Stimulated activated CD8-positive, alpha-beta memory T cell treated with anti-CD3 and anti-CD28 coated beads, Interleukin-15, amount 100 ng/mL, for 4 hours (primary cell): ENCODE results near the gene ZNF598.
"Not testable (repeated sequence)": the region's sequence is repeated elsewhere in the genome, so short reads cannot be mapped to it uniquely, and the experiment has no call there.

Source experiments
- DNase-seq, 2 donors: peaks; one replicate each; pipeline ENCODE4 v3.0.0-alpha.2; 2020; ENCODE audit warnings: low read depth in 2 of 2

Gene ZNF598

DNA sequence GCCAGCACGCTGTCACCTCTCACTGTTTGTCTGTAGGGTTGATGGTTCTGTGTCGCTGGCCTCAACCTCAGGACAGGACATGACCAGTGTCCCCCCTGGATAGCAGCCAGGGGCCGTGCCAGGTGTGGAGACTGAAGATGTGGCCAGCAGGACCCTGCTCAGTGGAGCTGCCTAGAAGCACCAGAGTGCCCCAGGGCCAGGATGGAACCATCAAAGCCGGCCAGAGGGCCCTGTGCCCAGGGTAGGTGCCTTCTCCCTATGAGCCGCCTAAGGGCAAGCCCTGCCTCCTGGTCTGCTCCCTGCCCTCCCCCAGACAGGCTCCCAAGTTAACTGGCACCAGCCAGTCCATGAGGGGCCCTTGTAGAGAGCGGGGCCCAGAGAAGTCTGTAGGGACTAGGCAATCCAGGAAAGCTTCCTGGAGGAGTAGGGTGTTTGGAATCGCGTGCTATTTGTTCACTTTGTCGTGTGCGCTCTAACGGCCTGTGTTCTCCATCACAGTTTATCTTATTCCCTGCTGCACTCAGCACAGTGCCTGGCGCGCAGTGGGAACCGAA is 50.8 kb downstream of the ZNF598 start:
- DNase-seq, result no peak

DNA sequence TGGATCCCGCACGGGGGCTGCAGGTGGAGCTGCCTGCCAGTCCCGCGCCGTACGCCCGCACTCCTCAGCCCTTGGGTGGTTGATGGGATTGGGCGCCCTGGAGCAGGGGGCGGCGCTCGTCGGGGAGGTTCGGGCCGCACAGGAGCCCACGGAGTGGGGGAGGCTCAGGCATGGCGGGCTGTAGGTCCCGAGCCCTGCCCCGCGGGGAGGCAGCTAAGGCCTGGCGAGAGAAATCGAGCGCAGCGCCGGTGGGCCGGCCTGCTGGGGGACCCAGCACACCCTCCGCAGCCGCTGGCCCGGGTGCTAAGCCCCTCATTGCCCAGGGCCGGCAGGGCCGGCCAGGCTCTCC is 51.5 kb downstream of the ZNF598 start:
- DNase-seq, result not testable (repeated sequence)

DNA sequence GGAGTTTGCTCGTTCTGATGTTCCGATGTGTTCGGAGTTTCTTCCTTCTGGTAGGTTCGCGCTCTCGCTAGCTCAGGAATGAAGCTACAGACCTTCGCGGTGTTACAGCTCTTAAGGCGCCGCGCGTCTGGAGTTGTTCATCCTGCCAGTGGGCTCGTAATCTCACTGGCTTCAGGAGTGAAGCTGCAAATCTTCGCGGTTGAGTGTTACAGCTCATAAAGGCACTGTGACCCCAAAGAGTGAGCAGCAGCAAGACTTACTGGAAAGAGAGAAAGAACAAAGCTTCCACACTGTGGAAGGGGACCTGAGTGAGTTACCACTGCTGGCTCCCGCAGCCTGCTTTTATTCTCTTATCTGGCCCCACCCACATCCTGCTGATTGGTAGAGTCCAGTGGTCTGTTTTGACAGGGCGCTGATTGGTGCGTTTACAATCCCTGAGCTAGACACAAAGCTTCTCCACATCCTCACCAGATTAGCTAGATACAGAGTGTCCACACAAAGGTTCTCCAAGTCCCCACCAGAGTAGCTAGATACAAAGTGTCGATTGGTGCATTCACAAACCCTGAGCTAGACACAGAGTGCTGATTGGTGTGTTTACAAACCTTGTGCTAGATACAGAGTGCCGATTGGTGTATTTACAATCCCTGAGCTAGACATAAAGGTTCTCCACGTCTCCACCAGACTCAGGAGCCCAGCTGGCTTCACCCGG is 52.0 kb downstream of the ZNF598 start:
- DNase-seq, result not testable (repeated sequence)

DNA sequence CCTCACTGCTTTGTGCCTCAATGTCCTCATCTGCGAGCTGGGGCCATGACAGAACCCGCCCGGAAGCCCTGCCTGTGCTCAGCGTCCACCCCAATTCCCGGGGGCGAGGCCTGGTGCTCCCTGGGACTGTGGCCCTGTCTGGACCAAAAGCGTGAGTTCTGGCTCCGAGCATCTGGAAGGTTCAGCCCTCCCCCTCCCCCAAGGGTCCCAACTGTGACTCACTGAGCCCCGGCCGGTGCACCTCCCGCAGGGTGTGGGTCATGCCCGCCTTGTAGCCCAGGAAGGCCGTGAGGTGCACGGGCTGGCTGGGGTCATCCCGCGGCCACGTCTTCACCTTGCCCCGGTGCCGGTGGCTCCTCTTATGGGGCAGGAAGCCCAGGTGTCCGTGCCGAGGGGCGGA is 55.9 kb downstream of the ZNF598 start:
- no peak for DNase-seq

DNA sequence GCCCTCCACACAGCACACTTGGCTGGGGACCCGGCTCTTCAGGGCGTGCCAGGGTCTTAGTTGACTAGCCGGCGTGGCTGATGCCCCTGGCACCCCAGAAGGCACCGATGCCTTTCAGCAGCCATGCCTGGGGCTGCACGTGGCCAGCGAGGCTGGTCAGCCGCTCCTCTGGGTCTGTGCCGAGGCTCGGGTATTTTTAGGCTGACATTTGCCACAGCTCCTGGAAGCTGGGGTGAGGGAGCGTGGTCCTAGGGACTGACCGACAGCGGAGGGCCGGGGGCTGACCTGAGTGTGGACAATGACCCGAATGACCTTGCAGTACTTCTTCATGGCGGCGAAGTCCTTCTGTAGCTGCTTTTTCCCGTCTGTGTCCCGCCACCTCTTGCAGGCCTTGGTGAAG is 59.1 kb downstream of the ZNF598 start:
- DNase-seq, result no peak

DNA sequence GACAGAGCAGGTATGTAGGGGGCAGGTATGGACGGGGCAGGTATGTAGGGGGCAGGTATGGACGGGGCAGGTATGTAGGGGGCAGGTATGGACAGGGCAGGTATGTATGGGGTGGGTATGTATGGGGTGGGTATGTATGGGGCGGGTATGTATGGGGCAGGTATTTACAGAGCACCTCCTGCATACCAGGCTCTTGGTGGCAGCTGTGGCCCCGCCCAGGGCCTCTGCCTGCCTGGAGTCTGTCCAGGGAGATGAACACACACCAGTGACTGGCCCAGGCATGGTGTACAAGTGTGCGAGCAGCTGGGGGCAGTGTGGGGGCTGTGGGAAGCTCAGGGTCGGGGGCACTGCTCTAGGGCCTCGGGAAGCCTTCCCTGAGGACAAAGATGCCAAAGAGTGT is 59.6 kb downstream of the ZNF598 start:
- no peak for DNase-seq

DNA sequence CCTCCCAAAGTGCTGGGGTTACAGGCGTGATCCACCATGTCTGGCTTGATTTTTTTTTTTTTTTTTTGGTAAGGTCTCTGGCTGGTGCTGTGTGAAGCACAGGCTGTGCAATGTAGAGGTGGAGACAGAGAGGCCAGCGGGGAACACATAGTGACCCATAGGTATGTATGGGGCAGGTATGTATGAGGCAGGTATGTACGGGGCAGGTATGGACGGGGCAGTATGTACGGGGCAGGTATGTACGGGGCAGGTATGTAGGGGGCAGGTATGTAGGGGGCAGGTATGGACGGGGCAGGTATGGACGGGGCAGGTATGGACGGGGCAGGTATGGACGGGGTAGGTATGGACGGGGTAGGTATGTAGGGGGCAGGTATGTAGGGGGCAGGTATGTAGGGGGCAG is 60.1 kb downstream of the ZNF598 start:
- DNase-seq, result no peak
